Mesodermal cell (in vitro differentiated cells): ENCODE measurements around the gene GCNA. TPM values are rescaled to one million over a fixed set of nuclear protein-coding genes. Genes with fewer than 3 reads are reported as not detected.

Source experiments
- H3K27ac ChIP-seq: 2 replicates; pipeline ENCODE4 v1.7.0; 2013; ENCODE audit warnings: mild to moderate bottlenecking, low read depth, low read length, moderate library complexity; ENCODE audit not compliant: severe bottlenecking
- H3K36me3 ChIP-seq: 2 replicates; pipeline ENCODE4 v1.7.1; 2013; ENCODE audit warnings: mild to moderate bottlenecking, low read length, moderate library complexity; ENCODE audit not compliant: control insufficient read depth, insufficient read depth
- H3K4me1 ChIP-seq: one replicate; pipeline ENCODE4 v1.7.1; 2013; ENCODE audit warnings: mild to moderate bottlenecking, low read length; ENCODE audit not compliant: insufficient read depth, control insufficient read depth, poor library complexity, severe bottlenecking
- H3K4me3 ChIP-seq: 2 replicates; pipeline ENCODE4 v1.7.0; 2013; ENCODE audit warnings: low read length, control low read depth, mild to moderate bottlenecking; ENCODE audit not compliant: insufficient read depth, poor library complexity, severe bottlenecking; ENCODE audit errors: extremely low read depth
- H3K9me3 ChIP-seq: 2 replicates; pipeline ENCODE4 v1.7.1; 2013; ENCODE audit warnings: mild to moderate bottlenecking, low read length, moderate library complexity; ENCODE audit not compliant: control insufficient read depth
- WGBS, 2 experiments: methylation state at CpG; one replicate each; pipeline ENCODE4 v1.1.5; 2013; ENCODE audit warnings: missing lambda C conversion rate in 2 of 2; ENCODE audit not compliant: insufficient coverage in 2 of 2; 5-methylcytosine and 5-hydroxymethylcytosine counted together
- polyA plus RNA-seq, 2 experiments: library from polyadenylated mRNA; stranded (reverse); fragments of 50-300 nt; gene quantifications; one replicate each; pipeline ENCODE4 v1.2.3, GENCODE V29; 2013

GCNA gene, protein sequence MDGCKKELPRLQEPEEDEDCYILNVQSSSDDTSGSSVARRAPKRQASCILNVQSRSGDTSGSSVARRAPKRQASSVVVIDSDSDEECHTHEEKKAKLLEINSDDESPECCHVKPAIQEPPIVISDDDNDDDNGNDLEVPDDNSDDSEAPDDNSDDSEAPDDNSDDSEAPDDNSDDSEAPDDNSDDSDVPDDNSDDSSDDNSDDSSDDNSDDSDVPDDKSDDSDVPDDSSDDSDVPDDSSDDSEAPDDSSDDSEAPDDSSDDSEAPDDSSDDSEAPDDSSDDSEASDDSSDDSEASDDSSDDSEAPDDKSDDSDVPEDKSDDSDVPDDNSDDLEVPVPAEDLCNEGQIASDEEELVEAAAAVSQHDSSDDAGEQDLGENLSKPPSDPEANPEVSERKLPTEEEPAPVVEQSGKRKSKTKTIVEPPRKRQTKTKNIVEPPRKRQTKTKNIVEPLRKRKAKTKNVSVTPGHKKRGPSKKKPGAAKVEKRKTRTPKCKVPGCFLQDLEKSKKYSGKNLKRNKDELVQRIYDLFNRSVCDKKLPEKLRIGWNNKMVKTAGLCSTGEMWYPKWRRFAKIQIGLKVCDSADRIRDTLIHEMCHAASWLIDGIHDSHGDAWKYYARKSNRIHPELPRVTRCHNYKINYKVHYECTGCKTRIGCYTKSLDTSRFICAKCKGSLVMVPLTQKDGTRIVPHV
- polyA plus RNA-seq (2013, experiment 1 of 2): 2.3 TPM
- 1.1 TPM for polyA plus RNA-seq (2013, experiment 2 of 2)

DNA sequence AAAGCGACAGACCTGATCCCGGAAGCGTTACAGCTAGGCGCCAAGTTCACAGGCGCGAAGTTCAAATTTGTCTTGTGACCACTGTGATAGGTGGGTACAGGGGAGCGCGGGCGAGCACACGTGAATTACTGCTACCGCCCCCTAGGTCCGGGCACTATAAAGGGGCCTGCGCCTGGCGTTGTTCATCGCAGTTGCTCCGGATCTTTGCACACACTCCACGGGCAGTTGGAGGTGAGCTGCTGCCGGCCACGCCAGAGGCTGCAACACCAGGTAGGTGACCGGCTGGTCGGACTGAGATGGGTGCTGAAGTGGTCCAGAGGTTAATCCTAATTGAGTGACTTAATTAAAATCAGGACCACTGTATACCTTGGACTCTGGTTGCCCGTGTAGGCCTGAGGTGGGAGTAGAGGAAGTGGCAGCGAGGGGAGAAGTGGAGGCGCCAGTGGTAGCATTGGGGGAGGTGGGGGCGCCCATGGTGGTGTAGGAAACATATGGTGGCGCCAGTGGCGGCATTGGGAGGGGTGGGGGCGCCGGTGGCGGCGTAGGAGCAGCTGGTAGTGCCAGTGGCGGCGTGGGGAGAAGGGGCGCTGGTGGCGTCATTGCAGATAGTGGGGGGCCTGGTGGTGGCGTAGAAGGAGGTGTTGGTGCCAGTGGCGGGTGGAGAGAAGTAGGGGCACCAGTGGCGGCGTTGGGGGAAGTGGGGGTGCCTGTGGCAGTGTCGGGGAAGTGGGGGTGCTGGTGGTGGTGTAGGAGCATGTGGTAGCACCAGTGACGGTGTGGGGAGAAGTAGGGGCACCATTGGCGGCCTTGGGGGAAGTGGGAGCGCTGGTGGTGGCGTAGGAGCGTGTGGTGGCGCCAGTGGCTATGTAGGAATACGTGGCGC is at the start of gene GCNA:
TSS of gene GCNA (plus strand) at position 185 of the 883 bp plus-strand sequence. CDS start 2,385 bp downstream, outside the sequence.
- no peak within 1 kb of the TSS for H3K27ac ChIP-seq
- no peaks in the 10 kb centered on the region for H3K9me3 ChIP-seq
- H3K36me3 ChIP-seq: peaks cover 38% of the 10 kb centered on the region
- WGBS, 2 experiments: 97 to 98% methylated on average over 14 to 31 of the region's 48 CpGs
- H3K4me1 ChIP-seq: no peaks in the 10 kb centered on the region
- H3K4me3 ChIP-seq: no peak within 1 kb of the TSS

DNA sequence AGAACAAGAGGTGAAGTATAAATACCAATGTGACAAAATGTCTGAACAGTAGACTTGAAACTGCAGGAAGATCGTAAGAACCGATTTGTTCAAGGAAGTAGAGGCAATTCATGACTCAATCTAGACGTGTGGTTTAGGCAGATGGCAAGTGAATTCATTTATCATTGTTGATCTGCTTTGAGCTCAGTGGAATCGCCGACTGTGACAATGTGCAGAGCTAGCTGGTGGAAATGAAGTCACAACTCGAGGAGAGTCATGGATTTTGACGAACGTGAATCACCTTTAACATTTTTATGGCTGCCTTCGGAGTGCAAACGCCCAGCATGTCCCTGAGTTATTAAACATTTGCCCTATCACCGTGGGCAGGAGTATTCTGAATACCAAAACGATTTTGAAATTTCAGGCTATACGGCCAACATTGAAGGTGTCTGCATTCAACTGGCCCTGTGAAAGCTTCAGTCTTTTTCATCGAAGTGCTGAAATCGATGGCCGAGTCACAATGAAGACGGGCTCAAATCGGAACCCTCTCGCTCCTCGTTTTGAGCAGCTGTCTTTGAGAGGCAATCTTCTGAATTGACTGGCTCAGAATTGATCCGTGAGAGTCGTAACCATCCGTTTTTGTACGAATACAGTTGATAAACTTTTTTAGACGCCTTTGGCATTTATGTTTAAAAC is 46.0 kb upstream of the GCNA start:
- WGBS, 2 experiments: 11 to 13% methylated on average over 18 of the region's 25 CpGs
- Histone ChIP-seq H3K4me3 (peak overlapping the region; percentile 72), H3K27ac (peak overlapping the region; percentile 86), H3K4me1 (no peaks in the 10 kb centered on the region), H3K9me3 (no peaks in the 10 kb centered on the region), H3K36me3 (peaks cover 3% of the 10 kb centered on the region)

DNA sequence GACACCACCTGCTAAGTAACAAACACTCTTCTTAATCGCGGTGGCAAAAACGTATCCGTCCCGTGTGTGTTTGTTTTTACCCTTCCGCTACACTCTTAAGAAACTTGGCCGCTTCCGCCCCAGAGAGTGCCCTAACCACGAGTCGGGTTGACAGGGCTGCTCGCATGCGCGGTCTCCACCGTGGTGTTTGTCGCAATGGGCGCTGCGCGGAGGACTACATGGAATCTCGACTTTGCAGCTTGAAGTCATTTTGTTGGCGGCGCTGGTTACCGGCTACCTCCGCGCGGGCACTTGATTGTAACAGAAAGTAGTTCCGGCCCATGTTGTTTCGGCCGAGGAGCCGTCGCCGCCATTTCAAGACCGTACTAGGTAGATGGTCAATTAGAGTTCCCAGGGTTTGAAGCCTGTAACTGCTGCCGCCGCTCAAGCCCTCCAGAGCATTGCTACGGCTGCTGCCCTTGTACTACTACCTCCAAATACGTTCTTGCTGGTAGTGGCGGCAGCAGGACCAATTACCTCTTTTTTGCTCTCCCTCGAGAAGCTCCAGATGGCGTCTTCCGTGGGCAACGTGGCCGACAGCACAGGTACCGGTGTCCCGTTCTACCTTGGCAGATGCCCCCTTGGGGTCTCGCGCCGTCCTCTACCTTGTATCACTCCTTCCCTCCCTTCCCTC is 45.3 kb upstream of the GCNA start, which contains the start of gene OGT:
TSS of gene OGT (plus strand) at position 352 of the 673 bp plus-strand sequence. CDS start at position 548, 196 bp downstream.
- H3K36me3 ChIP-seq: peaks cover 8% of the 10 kb centered on the region
- H3K27ac ChIP-seq: peak within 1 kb of the TSS; percentile 86
- H3K9me3 ChIP-seq: no peaks in the 10 kb centered on the region
- peak within 1 kb of the TSS; percentile 72 for H3K4me3 ChIP-seq
- H3K4me1 ChIP-seq: no peaks in the 10 kb centered on the region
- WGBS, 2 experiments: 0% methylated on average over 14 to 23 of the region's 47 CpGs

DNA sequence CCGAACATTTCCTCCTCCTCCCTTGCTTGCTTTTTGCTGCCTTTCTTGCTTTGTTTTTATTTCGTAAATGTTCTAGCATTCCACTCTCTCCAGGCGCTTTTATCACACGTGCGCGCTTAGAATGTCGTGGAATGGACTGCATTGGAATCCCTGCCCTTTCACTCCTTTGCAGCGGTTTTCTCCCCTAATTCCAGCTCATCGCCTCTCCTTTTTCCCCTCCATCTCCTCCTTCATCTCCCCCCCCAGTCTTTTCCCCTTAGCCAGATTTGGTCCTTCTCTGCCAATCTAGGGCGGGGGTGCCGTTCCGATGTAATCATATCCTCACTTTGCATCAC is 44.8 kb upstream of the GCNA start:
- peak overlapping the region; percentile 69 for H3K27ac ChIP-seq
- H3K4me3 ChIP-seq: peak overlapping the region; percentile 72
- 0% methylated on average over 9 to 11 of the region's 12 CpGs for WGBS, 2 experiments
- H3K9me3 ChIP-seq: no peaks in the 10 kb centered on the region
- H3K36me3 ChIP-seq: peaks cover 9% of the 10 kb centered on the region
- no peaks in the 10 kb centered on the region for H3K4me1 ChIP-seq

DNA sequence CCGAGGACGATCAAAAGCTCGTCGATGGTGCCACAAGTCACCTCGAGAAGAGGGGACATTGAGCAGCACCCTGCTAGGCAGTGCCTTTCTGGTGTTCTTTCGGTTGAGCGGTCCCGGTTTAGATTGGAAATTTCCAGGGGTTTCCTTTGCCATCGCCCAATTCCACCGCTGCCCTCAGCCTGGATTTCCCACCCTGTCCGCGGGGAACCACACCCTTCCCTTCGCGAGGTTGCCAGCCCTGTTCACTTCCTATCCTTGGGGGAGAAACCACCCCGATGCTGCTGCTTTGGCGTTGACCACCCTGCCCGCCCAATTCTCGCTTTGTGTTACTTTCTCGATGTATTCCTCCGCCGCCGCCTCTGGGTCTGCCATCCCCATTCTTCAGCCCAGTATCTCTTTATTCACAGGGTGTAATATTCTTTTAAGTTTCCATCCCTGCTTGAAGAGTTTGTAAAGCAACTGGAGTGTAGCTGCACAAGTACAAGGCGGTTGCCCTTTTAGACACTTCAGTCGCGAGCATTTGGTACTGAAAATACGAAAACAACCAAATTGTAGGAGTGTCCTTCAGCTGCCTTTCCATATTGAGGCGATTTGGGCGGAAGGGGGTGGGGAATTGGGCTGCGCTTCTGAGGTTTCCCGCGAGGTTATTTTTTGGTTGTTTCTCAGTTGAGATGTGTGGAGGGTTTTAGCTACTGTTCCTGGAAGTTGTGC is 44.2 kb upstream of the GCNA start:
- Histone ChIP-seq H3K27ac (peak overlapping the region; percentile 69), H3K4me3 (peak overlapping the region; percentile 72)

DNA sequence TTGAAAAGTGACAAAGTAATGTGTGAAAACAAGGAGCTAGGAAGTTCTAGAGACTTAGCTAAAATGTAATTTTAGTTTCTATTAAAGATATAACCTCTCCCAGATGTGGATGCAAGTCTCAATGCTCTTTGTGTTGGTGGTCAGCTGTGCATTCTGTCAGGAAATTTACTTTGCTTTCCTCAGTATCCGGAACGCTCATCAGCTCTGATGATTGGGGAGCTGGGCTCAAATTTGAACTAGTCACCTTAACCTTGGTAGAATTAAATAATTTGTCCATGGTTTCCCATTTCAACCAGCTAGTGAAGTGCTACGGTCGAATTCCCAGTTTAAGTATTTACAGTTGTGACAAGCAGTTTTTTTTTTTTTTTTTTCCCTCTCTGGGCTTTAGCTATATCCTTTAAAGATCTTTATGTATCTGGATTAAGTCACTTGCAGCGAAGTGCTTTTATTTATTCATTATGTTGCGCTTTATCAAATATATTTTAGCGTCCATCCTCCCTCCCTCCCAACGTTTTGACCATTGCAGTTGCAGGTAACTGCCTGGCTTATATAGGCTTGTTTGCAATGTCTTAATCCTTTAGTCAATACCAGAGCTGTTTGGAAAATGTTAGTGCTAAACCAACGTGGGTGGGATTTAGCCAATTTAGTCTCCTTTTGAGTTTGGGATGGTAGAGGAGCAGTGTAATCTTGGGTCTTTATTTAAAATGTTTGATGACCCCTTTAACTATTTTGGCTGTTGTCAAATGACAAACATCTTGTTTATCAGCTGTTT is 43.3 kb upstream of the GCNA start:
- Histone ChIP-seq H3K9me3 (no peaks in the 10 kb centered on the region), H3K36me3 (peaks cover 12% of the 10 kb centered on the region), H3K27ac (no peak overlapping the region), H3K4me3 (peak overlapping the region; percentile 72), H3K4me1 (peaks cover 2% of the 10 kb centered on the region)
- no CpG with 5 or more reads among the region's 9 CpGs for WGBS, 2 experiments

More for the DNA sequence above, 44.2 kb upstream of the GCNA start:
- no peaks in the 10 kb centered on the region for H3K4me1 ChIP-seq
- 0% methylated on average over 5 to 11 of the region's 31 CpGs for WGBS, 2 experiments
- H3K36me3 ChIP-seq: peaks cover 12% of the 10 kb centered on the region
- H3K9me3 ChIP-seq: no peaks in the 10 kb centered on the region

DNA sequence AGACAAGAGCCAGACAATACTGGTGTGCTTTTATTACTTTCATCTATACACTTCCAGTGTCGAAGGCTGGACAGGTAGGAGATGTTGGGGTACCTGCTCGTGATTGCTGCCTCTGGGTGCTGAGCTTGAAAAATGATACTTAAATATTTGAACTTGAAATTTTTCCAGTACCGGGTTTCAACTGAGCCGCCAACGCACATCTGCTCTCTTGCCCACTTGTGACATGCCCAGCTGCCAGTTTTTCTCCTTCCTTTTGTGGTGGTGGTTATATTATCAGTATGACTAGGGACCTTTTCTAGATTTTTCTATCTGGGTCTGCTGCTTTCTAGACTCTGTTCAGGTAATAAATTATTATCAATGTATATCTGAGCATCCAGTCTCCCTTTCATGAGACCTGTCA is 42.0 kb upstream of the GCNA start:
- WGBS, 2 experiments: 100% methylated on average over 1 of the region's 5 CpGs; no CpG with 5 or more reads in 1 of the 2 experiments
- Histone ChIP-seq H3K27ac (no peak overlapping the region), H3K4me3 (no peak overlapping the region), H3K9me3 (no peaks in the 10 kb centered on the region), H3K4me1 (peaks cover 2% of the 10 kb centered on the region), H3K36me3 (peaks cover 19% of the 10 kb centered on the region)

DNA sequence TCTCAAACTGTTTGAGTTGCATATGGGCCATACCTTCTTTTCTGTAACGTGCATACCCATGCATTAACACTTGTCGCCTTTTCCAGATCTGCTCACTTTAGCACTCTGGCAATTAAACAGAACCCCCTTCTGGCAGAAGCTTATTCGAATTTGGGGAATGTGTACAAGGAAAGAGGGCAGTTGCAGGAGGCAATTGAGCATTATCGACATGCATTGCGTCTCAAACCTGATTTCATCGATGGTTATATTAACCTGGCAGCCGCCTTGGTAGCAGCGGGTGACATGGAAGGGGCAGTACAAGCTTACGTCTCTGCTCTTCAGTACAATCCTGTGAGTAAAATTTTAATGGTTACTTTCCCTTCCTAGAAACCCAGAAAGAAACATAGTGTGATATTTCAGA is 40.5 kb upstream of the GCNA start:
- peaks cover 23% of the 10 kb centered on the region for H3K36me3 ChIP-seq
- H3K4me3 ChIP-seq: no peak overlapping the region
- no peaks in the 10 kb centered on the region for H3K9me3 ChIP-seq
- H3K4me1 ChIP-seq: peaks cover 2% of the 10 kb centered on the region
- H3K27ac ChIP-seq: no peak overlapping the region
- WGBS, 2 experiments: 92 to 100% methylated on average over 1 to 2 of the region's 9 CpGs

DNA sequence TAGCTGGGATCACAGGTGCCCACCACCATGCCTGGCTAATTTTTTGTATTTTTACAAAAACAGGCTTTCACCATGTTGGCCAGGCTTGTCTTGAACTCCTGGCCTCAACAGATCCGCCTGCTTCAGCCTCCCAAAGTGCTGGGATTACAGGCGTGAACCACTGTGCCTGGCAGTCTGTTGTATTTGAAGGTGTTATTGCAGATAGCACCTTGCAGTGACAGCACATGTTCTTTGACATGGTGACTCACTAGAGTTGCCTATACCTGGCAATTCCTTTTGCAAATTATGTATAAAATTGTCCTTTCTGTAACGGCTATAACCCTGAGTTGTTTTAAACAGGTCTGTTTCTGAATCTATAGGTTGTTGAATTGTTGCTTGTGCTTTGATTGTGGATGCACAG is 37.4 kb upstream of the GCNA start:
- 92% methylated on average over 2 of the region's 3 CpGs; no CpG with 5 or more reads in 1 of the 2 experiments for WGBS, 2 experiments
- Histone ChIP-seq H3K36me3 (peaks cover 41% of the 10 kb centered on the region), H3K27ac (no peak overlapping the region), H3K4me3 (no peak overlapping the region), H3K9me3 (no peaks in the 10 kb centered on the region), H3K4me1 (peaks cover 2% of the 10 kb centered on the region)
